Uterus (tissue), 2 donors: Measurements from ENCODE around the gene CAPRIN1.

Experiments used
- CTCF ChIP-seq, 4 experiments: fragments of 200-600 bp in 2 of 4; fragments of 450-650 bp in 2 of 4; sonication (generic) in 2 of 4; IDR thresholded peaks; one replicate each; pipeline ENCODE4 v1.5.1; 2016 to 2019; ENCODE audit warnings: antibody characterized with exemption in 4 of 4, mild to moderate bottlenecking in 2 of 4, moderate library complexity in 1 of 4
- POLR2A ChIP-seq, 2 donors: fragments of 450-650 bp; IDR thresholded peaks; one replicate each; pipeline ENCODE4 v1.6.1; 2016; ENCODE audit warnings: antibody characterized with exemption in 2 of 2, mild to moderate bottlenecking in 1 of 2, moderate library complexity in 1 of 2

- TF ChIP-seq POLR2A (IDR thresholded peaks at IDR 0.05) = no peak
- no peak for TF ChIP-seq CTCF (IDR thresholded peaks at IDR 0.05)
Observed at GRCh38 chr11:34132261-34132965, 80.9 kb downstream of the CAPRIN1 start.
